Stomach (tissue), 9 donors: Measurements from ENCODE around the gene ZBTB14. TPM values are rescaled to one million over a fixed set of nuclear protein-coding genes. Genes with fewer than 3 reads are reported as not detected.

Experiments
- DNase-seq, 2 donors: peaks; one replicate each; pipeline versions ENCODE4 v3.0.0 to v3.0.0-alpha.2; 2013 to 2019
- H3K27ac ChIP-seq, 5 donors: fragments of 200-600 bp in 4 of 5; sonication (generic) in 4 of 5; one replicate each; pipeline ENCODE4 v1.5.1; 2013 to 2019; ENCODE audit warnings: mild to moderate bottlenecking in 1 of 5, moderate library complexity in 1 of 5
- H3K27me3 ChIP-seq, 3 donors: fragments of 200-600 bp; sonication (generic); one replicate each; pipeline ENCODE4 v1.5.1; 2017 to 2019; ENCODE audit warnings: mixed run types in 1 of 3
- H3K36me3 ChIP-seq, 4 donors: fragments of 200-600 bp; sonication (generic); 1 replicate in 3 of 4; 2 replicates in 1 of 4; pipeline ENCODE4 v1.5.1; 2016 to 2019
- H3K4me1 ChIP-seq, 4 donors: fragments of 200-600 bp; sonication (generic); one replicate each; pipeline ENCODE4 v1.5.1; 2016 to 2019
- H3K4me3 ChIP-seq, 4 donors: fragments of 200-600 bp; sonication (generic) in 3 of 4; one replicate each; pipeline ENCODE4 v1.5.1; 2016 to 2019; ENCODE audit warnings: mild to moderate bottlenecking in 1 of 4
- H3K9me3 ChIP-seq, 4 donors: fragments of 200-600 bp; sonication (generic); one replicate each; pipeline ENCODE4 v1.5.1; 2016 to 2019
- CTCF ChIP-seq, 7 experiments: fragments of 450-650 bp in 4 of 7; fragments of 200-600 bp in 3 of 7; sonication (generic) in 3 of 7; IDR thresholded peaks; one replicate each; pipeline ENCODE4 v1.5.1; 2016 to 2019; ENCODE audit warnings: antibody characterized with exemption in 7 of 7, control low read depth in 2 of 7, mild to moderate bottlenecking in 1 of 7
- EP300 ChIP-seq: sonication (generic); formaldehyde crosslinking; IDR thresholded peaks from one replicate; pipeline ENCODE4 v1.6.1; 2017; ENCODE audit warnings: antibody characterized with exemption
- POLR2A ChIP-seq, 4 donors: fragments of 450-650 bp; IDR thresholded peaks; one replicate each; pipeline ENCODE4 v1.6.1; 2016; ENCODE audit warnings: antibody characterized with exemption in 4 of 4, control low read depth in 2 of 4, mild to moderate bottlenecking in 1 of 4, moderate library complexity in 1 of 4
- POLR2AphosphoS5 ChIP-seq, 3 donors: sonication (generic); formaldehyde crosslinking; IDR thresholded peaks; one replicate each; pipeline ENCODE4 v1.6.1; 2016; ENCODE audit warnings: antibody characterized with exemption in 3 of 3
- WGBS, 5 donors: extraction: QIAGEN DNeasy Blood & Tissue Kit in 3 of 5; methylation state at CpG; one replicate each; pipeline versions ENCODE4 v1.1.5 to v1.1.7; 2013 to 2018; 5-methylcytosine and 5-hydroxymethylcytosine counted together
- intact Hi-C: fragments of 100-400 bp; cut with DNase I; formaldehyde crosslinking; loops from one replicate; pipeline ENCODE4 v1.15.1; 2023; ENCODE audit warnings: low total_unique reads
- polyA plus RNA-seq, 3 donors: library from polyadenylated mRNA; stranded (reverse); fragments of 200-250 nt; gene quantifications; one replicate each; pipeline ENCODE4 v1.2.3, GENCODE V29; 2013
- total RNA-seq, 5 donors: library from RNA; depleted of rRNA; stranded (reverse); fragments of >200 nt; gene quantifications; one replicate each; pipeline versions ENCODE4 v1.1.0 to v1.2.3, GENCODE V29; 2014 to 2016
- donor health status: healthy with polysubstance abuse.
- donor health status: Bipolar disorder and iron deficiency.
- donor health status: healthy.

The ZBTB14 gene
- total and polyA plus RNA-seq, 8 donors, result 3.8 to 14.9 (median 6.3) TPM

DNA sequence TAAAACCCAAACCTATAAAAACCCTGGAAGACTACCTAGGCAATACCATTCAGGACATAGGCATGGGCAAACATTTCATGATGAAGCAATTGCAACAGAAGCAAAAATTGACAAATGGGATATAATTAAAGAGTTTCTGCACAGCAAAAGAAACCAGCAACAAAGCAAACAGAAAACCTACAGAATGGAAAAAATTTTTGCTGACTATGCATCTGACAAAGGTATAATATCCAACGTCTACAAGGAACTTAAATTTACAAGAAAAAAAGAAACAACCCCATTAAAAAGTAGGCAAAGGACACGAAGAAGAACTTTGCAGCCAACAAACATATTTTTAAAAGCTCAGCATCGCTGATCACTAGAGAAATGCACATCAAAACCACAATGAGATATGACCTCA lies 28.8 kb downstream of the ZBTB14 start:
- no peaks in the 10 kb centered on the region for H3K27me3 ChIP-seq
- 70 to 89% (median 83%) methylated on average over 3 of the region's 3 CpGs for WGBS, 5 donors
- H3K9me3 ChIP-seq, result peaks cover 0 to 50% (median 9%) of the 10 kb centered on the region in 4 donors
- H3K27ac ChIP-seq, result no peak overlapping the region
- TF ChIP-seq POLR2A (IDR thresholded peaks at IDR 0.05) (no peak), CTCF (IDR thresholded peaks at IDR 0.05) (no peak), EP300 (no peak), POLR2AphosphoS5 (IDR thresholded peaks at IDR 0.05) (no peak)
- no peaks in the 10 kb centered on the region for H3K36me3 ChIP-seq
- DNase-seq, result no peak
- H3K4me3 ChIP-seq, result no peak overlapping the region
- intact Hi-C loops, result no loop called here
- H3K4me1 ChIP-seq, result no peaks in the 10 kb centered on the region

- H3K4me3 ChIP-seq, result no peak overlapping the region
- no peaks in the 10 kb centered on the region for H3K27me3 ChIP-seq
- WGBS, 5 donors, result 58 to 82% (median 77%) methylated on average over 2 of the region's 2 CpGs
- H3K4me1 ChIP-seq, result no peaks in the 10 kb centered on the region
- no peak overlapping the region for H3K27ac ChIP-seq
- no peak for DNase-seq
- TF ChIP-seq POLR2A (IDR thresholded peaks at IDR 0.05), result no peak
- TF ChIP-seq CTCF (IDR thresholded peaks at IDR 0.05), result no peak
- no peak for TF ChIP-seq POLR2AphosphoS5 (IDR thresholded peaks at IDR 0.05)
- TF ChIP-seq EP300, result no peak
- H3K9me3 ChIP-seq, result no peaks in the 10 kb centered on the region
- intact Hi-C loops, result no loop called here
- no peaks in the 10 kb centered on the region for H3K36me3 ChIP-seq
Observed at GRCh38 chr18:5253910-5254309, 41.6 kb downstream of the ZBTB14 start.

GRCh38 chr18:5251117-5251516 lies 44.4 kb downstream of the ZBTB14 start:
- no peak for DNase-seq
- TF ChIP-seq POLR2AphosphoS5 (IDR thresholded peaks at IDR 0.05) (no peak), EP300 (no peak), CTCF (IDR thresholded peaks at IDR 0.05) (no peak), POLR2A (IDR thresholded peaks at IDR 0.05) (no peak)
- H3K4me3 ChIP-seq, result no peak overlapping the region
- H3K27me3 ChIP-seq, result no peaks in the 10 kb centered on the region
- no peaks in the 10 kb centered on the region for H3K4me1 ChIP-seq
- no peak overlapping the region for H3K27ac ChIP-seq
- WGBS, 5 donors, result 82 to 85% (median 84%) methylated on average over 6 of the region's 6 CpGs
- intact Hi-C loops, result no loop called here
- no peaks in the 10 kb centered on the region for H3K36me3 ChIP-seq
- H3K9me3 ChIP-seq, result no peaks in the 10 kb centered on the region

GRCh38 chr18:5250603-5251002 lies 44.9 kb downstream of the ZBTB14 start:
- no peak overlapping the region for H3K4me3 ChIP-seq
- no peak for TF ChIP-seq POLR2AphosphoS5 (IDR thresholded peaks at IDR 0.05)
- TF ChIP-seq CTCF (IDR thresholded peaks at IDR 0.05), result no peak
- TF ChIP-seq POLR2A (IDR thresholded peaks at IDR 0.05), result no peak
- TF ChIP-seq EP300, result no peak

More at GRCh38 chr18:5250603-5251002, 44.9 kb downstream of the ZBTB14 start:
- Histone ChIP-seq H3K4me1 (no peaks in the 10 kb centered on the region), H3K9me3 (no peaks in the 10 kb centered on the region), H3K27ac (no peak overlapping the region), H3K36me3 (no peaks in the 10 kb centered on the region), H3K27me3 (no peaks in the 10 kb centered on the region)
- no peak for DNase-seq
- intact Hi-C loops, result no loop called here
